Endometrium (tissue), 2 donors: Measurements from ENCODE around the gene PREX1.

Experiments used
- FAIRE-seq: peaks from 2 replicates; lab custom pipeline; 2012; peaks lifted over from hg19 to GRCh38; lab: Jason Lieb, UNC
- donor health status: control.
- donor health status: control.

The PREX1 gene

DNA sequence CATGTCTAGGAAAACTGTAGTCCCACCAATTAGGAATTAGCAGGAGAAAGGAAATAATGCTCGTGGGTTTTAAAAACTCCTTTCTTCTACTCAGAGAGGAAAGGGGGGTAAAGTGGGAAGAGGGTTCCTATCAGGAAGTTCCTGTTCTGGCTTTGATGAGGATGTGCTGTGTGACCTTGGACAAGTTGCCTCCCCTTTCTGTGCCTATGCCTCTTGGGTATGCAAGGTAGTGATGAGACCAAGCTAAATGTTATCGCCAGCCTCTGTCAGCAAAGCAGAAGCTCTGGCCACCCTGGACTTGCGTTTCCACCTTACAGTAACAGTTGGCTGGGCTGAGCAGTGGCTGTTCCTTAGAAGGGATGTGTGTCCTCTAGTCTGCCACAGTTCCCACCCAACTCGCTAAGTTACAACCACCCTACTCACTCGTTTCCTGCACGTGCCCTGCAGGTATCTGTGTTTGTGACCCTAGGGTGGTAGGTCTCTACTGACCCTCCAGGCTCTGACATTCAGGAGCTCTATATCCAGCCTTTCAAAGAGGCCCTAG, 110.0 kb downstream of the PREX1 start:
- no peak for FAIRE-seq

DNA sequence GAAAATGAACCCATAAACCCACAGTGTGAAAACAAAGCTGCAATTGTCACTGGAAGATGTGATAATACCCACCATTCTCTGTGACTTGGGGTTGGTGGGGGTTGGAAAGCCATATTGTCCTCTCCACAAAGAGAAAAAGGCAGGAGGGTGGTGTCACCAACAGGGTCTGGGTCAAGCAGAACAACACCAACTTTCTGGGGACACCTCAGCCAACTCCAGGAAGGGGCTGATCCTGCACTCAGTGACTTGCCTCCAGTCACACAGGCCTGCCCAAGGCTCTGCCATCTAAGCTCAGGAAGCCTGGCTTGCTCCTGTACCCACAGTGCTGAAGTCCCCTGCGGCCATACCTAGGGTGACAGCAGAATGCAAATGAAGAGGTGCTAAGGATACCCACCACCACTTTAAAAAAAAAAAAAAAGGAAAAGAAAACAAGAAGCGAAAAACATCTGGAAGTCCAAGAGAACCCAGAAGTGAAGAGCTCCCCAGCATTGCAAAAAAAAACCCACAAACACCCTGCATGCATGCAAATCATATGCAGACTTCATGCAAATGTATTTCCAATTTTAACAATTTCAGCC, 110.6 kb downstream of the PREX1 start:
- FAIRE-seq: no peak

DNA sequence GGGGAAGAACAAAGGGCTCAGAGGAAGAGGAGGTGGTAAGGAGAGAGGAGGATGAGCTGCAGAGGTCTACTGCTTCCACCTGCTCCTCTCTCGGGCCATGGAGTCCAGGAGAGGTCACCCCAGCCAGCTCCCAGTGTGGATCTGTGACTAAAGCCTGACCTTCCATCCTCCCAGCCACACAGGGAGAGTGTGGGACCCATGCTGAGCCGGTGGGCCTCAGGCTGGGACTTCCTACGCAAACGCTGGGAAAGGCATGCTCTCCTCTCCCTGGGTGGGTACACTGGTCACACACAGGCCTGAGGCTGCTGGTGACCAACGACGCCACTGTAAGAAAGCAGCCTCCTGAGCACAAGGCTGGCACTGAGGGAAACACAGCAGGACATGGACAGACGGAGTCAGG, 111.3 kb downstream of the PREX1 start:
- FAIRE-seq: no peak

DNA sequence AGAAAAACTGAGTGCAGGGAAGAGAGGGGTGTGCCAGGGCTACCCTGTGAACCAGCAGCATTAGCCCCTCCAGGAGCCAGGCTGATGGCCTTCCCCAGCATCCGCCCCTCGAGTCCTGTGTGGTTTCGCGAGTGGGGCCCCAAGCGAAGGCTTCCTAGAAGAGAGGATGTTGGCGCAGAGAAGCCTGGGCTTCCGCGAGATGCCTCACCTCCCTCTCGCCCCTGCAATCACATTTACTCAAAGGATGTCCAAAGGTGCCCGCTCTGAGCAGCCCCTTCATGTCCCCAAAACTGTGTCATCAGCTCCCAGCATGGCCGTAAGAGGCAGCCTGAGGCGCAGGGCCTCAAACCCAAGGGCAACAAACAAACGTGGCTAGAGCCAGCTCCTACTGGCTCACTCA, 111.7 kb downstream of the PREX1 start:
- no peak for FAIRE-seq

DNA sequence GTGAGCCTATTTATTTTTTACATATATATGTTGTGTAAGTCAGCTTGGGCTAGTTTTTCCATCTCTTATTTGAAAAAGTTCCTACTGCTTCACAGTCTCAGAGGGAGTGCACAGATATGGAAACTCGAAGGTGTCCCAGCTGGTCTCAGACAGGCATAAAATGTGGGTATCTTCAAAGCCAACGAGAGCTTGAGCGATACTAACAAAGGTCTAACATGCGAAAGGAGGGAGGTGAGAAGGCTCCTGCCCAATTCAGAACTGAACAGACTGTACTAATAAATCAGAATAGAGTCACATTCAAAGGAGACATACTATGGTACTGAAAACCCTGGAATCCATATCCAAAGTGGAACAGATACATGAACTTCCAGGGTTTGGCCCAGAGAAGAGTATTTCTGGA, 113.0 kb downstream of the PREX1 start:
- FAIRE-seq: no peak

DNA sequence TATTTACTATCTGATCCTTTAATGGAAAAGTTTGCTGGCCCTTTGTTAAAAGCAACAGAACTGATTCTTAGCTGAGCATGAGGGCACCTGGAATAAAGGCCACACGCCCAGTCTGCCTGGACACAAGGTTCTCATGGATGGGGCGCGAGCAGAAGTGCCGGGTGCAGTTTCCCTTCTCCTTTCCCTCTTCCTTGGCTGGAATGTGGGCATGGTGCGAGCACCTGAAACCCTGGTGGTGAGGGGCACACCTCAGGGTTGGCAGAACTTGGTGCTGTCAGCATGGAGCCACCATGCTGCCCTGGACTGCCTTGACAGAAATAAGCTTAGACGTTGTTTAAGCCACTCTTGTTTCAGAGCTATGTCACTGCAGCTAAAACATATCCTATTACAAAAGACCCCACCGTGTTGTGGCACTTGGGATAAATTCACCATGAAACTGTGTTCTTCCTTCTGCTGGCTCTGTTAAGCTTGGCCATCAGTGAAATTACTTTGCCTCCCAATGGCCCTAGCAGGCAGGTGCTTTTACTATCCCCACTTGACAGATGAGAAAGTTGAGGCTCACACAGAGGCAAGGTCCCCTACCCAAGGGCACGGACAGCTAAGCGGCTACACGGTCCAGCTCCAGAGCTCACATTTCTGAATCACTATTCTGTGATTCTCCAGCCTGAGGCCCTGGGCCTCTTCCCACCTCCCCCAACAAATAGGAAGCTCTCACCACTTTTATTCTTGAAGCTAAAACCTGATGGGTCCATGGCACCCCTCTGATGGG, 115.9 kb downstream of the PREX1 start:
- no peak for FAIRE-seq

DNA sequence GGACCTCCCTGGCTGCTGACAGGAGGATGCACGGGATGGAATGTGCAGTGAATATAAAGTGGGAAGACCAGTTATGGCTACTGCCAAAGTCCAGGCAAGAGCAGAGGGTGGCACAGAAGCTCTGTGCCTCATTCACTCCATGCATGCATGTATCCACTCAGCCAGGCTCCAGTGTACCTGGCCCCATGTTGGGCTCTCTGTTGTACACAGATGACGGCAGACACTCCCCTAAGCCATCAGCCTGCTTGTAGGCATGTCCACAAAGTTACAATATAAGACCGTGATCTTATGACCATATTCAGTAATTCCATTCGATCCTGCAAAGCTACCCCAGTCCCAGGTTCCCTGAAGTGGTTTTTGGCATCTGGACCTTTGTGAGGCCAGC, 116.8 kb downstream of the PREX1 start:
- FAIRE-seq: no peak

DNA sequence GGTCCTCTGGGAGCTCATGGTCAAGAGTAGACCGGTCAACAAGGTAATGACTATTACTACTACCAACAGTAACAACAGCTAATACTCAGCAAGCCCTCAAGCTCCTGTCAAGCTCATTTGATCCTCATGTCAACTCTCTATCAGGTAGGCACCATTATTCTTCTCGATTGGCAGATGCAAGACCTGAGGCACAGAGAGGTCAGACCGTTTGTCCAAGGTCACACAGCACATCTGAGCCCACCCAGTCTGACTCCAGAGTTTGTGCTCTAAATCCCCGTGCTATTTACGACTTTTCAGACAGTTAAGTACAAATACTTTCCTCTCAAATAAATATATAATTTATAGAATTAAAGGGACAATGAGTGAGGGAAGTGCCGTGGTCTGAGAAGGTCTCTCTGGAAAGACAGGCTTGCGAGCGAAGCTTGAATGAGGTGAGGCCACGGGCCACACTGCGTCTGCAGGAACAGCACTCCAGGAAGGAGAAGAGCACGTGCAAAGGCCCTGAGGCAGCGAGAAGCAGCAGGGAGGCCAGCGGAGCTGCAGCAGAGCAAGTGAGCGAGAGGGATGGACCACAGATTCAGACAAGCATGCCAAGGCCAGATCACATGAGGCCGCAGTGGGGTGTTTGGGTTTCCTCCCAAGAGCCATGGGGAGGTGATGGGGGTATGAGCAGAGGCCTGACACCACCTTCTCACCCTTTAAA, 117.3 kb downstream of the PREX1 start:
- FAIRE-seq: no peak

DNA sequence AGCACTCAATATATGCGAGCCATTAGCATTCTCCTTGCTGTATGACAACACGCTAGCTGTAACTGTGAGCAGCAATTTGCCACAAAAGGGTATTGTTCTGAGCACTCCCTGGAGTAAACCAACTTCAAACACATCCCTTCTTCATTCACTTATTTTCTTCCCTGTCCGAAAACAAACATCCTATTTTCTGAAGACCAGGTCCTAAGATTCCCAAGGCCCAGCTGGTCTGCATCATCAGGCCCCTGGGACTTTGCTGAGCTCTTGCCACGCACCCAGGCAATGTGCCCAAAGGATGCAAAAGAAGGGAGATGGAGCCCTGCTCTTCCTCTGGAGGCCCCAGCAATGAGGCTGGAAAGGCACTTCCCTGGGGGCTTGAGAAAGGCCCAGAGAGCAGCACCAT, 118.1 kb downstream of the PREX1 start:
- no peak for FAIRE-seq

DNA sequence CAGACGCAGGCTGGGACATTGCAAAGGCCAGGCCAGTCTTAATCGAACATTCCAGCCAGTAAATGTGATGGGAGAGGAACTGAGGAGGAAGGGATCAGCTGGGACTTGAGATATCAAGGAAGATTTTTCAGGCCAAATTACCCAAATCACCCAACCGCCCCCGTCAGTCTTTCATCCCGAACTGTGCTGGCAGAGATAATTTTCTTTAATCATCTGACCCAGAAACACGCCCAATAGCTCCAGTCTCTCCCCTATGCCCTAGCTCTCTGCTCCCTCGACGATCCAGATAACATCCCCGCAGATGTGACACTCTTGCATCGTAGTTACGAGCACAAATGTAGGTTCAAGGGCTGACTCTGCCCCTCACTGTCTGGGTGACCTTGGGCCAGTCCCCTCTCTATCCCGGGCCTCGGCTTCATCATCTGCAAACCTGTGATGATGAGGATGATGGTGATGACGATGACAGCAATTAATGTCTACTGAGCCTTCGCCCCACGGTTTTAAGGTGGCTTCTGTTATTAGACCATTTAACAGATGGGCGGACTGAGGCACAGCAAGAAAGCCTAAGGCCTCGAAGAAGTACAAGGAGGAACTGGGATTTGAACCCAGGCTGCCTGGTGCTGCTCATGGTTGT, 118.6 kb downstream of the PREX1 start:
- no peak for FAIRE-seq

DNA sequence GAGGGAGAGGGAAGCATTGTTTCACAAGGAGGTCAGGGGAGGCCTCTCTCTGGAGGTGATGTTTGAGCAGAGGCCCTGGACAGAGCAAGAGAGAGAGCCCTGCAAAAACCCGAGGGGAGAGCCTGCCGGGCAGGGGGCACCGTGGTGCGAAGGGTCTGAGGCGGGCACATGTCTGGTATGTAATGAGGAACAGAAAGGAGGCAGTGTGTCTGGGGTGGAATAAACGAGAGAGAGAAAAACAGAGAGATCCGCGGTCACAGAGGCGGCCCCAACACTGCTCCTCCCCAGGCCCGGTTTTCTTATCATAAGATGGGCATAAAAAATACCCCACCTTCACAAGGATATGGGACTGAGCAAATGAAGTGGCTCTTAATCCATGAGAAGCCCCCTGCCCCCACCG, 119.2 kb downstream of the PREX1 start:
- no peak for FAIRE-seq

DNA sequence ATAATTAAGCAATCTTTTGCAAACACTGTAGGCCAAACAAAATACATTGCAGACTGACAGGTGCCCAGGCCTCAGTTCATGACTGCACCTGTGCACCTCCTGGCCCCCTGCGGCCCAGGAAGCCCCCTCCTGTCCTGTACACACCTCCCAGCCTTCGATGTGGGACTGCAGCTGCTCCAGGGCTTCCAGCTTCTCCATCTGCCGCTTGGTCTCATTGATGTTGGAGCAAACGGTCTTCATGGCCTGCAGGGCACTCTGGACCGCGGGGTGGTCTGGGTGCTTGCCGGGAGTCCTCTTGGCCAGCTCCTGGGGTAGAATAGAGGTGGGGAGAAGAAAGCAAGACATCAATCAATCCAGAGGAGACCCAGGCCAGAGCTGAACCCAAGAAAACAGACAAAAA, 119.7 kb downstream of the PREX1 start:
- FAIRE-seq: no peak

DNA sequence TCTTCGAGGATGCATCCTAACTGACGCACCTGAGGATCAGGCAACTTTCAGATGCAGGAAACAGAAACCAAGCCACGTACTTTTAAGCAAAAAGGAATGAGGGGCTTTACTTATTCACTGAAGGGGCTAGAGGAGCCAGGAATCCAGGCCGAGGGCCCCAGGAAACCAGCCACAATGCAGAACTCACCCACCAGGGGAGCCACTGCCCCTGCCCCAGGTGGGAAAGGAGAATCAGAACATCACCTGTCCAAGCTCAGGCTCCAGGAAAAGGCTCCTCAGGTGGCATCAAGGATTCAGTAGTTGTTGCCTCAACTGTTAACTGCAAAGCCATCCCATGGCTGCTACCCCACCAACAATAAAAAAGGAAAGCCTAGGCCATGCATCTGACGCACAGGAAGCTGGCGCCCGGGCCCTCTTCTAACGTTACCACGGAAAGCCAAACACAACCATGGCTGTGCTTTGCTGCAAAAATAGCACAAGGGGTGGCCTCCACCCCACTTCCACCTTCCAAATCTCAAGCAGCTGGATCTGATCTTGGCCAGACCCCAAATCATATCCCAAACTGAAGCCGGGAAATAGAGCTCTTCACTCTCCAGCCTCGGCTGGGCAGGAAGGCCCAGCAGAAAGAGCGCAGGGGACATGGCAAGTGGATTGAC, 121.0 kb downstream of the PREX1 start:
- no peak for FAIRE-seq

DNA sequence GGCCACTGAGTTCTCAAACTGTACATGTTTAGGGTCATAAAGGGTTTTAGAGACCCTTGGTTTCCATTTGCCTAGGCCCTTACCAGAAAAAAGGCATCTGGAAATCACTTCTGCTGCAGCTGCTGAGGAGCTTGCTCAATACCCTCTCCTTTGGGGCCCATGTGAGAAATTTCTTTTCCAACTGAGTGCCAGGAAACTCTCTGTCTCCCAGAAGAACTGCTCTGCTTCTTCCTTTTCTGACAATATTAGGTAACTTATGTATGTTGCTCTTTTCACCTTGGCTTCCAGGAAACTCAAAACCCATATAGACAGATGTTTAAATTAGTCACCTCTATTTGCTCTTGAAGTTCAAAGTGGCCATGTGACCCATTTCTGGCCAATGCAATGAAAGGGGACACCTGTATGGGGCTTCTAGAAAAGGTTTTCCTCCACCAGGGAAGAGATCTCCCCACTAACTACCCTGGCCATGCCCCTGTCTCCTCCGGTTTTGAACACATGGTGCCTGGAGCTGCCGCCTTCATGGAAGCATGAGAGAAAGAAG, 121.6 kb downstream of the PREX1 start:
- no peak for FAIRE-seq

DNA sequence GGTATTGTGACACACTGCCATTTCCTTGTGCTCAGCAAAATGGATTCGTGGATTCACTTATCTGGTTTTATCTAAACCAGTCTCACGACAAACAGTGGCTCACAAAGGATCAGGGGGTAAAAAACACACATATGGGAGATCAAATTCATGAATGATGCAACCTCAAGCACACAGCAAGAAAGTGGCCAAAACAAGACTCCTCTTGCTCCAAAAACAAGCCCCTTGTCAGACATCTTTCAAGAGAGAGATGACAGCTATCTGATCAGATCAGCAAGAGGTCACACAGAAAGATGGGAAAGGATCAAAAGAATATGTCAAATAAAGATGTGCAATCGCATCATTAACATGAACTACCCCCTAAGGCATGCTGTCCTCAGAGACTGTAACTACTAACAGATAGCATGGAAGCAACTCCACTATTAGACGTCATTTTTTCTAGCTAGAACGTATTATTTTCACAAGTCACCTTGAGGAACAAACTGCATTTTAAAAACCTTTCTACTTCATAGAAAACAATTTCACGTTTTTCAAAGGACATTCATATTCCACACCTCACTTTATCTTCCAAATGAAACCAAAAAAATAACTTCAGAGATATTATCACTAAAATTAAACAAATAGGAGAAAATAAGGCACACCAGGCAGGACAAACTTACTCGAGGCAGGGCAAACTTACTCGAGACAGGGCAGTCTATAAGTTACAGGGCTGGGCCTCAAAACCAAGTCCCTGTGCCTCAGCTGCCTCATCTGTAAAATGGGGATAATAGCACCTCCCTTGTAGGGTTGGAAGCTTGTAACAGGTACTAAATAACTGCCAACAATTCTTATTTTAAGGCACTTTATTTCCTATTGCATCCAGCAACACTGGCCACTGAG, 122.3 kb downstream of the PREX1 start:
- FAIRE-seq: no peak

DNA sequence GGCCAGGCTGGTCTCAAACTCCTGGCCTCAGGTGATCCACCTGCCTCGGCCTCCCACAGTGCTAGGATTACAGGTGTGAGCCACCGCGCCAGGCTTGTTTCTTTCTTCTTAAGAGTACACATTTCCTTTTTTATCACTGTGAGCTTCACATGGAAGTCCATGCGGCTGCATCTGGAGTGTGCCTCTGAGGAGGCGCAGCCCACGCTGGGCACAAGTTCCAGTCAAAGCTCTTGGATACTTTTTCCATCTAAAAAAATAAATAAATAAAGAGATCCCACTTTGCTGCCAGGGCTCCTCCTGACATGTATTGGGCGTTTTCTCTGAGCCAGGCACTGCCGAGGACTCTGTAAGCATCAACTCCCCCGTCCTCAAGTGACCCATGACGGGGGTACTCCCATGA, 123.0 kb downstream of the PREX1 start:
- FAIRE-seq: no peak

DNA sequence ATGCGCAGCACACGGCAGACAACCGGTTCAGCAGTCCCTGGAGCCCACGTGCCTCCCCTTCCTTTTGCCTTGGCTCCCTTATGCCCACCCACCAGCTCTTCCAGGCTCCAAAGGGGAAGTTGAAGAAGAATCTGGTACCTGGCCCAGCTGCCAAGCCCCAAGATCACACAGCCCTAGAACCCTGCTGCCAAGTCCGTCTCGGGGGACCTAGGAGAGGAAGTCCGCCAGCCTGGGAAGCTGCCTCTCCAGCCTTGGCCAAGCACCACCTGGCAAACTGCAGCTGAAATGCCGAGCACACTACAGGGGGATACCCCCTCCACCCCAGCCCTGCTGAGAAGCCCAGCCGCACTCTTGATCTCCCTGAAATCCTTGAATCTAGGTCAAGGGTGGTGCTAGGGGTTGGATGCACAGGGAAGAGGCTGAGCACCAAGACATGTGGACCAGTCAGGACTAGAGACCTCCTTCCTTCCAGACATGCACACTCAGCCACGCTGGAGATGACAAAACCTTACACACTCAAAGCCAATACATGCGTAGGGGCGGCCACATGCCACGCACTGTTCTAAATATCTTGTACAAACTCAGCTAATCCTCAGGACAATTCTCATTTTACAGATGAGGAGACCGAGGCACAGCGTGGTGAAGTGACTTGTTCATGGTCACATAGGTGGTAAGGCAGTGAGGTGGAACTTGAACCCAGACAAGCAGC, 124.1 kb downstream of the PREX1 start:
- no peak for FAIRE-seq

DNA sequence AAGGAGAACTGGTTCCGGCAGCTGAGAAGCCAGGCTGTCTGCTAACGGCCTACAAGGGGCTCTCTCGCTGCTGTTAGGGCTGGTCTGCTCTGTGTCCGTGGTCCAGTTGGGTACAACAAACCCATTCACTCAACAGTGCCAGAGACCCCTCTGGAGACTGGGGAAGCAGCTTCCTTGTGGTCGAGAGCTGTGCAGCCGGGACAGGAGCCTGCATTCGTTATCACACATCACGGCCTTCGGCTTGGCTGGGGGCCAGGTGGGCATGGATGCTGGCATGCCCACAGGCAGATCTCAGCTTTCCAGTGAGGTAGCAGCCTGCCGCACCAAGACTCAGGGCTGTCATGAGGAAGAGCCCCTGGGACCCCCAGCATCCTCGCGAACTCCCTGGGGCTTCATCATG, 124.7 kb downstream of the PREX1 start:
- FAIRE-seq: no peak

DNA sequence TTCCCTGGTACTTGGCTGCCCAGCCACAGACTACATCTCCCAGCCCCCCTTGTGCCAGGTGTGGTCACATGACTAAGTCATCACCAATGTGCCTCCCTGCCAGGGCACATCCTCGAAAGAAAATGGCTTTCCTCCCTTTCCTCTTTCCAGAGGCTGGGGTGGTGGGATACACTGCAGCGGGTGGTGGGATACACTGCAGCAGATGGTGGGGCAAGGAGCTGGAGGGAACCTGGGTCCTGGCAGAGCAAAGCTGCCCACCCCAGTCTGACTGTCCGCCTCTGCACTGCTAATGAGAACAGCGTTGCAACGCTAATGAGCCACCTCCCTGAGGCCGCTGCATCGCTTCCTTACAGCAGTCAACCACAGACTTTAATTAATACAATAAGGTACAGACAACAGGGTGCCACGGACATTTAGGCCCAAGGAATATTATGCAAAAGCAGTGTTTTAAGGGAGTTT, 125.3 kb downstream of the PREX1 start:
- FAIRE-seq: no peak

DNA sequence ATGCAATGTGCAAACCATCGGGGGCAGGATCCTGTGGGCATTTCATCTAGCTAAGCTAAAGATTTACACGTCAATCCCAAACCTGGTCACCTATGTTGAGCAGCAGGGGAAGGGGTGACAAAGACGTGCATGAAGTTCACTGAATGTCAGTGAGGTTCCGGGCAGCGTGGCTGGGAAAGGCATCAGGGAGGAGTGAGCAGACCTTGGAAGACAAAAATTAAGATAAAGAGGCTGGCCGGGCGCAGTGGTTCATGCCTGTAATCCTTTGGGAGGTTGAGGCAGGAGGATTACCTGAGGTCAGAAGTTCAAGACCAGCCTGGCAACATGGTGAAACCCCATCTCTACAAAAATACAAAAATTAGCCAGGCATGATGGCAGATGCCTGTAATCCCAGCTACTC, 126.1 kb downstream of the PREX1 start:
- FAIRE-seq: no peak
